ENCODE measurements around the gene MED1.
"Not testable (repeated sequence)": the region's sequence is repeated elsewhere in the genome, so short reads cannot be mapped to it uniquely, and the experiment has no call there.

Gene MED1

GRCh38 chr17:39464639-39465181 lies 13.6 kb upstream of the MED1 start:
- H3K4me1 ChIP-seq (ENCODE audit: control insufficient read depth, insufficient read depth, low read length); H3K9me3 ChIP-seq (ENCODE audit: control insufficient read depth, insufficient read depth, low read depth, low read length); H3K27ac ChIP-seq (ENCODE audit: extremely low read depth, low read depth, low read length): not testable (repeated sequence)
- ChIA-PET CTCF (interaction anchor here (0.6 to 0.7 kb wide), 6 partner anchors 13 to 734 kb away, joined by 3 to 4 read pairs (median 3); no protein-coding TSS in a partner anchor), POLR2A (interaction anchor here (0.6 to 1.3 kb wide), 6 partner anchors 12 to 795 kb away, joined by 3 to 7 read pairs (median 4); partner anchors contain the start of gene MED1)
- peak overlapping the region; percentile 78 for H3K4me3 ChIP-seq (ENCODE audit: low read depth, low read length)
- H3K36me3 ChIP-seq (ENCODE audit: control insufficient read depth in 2 of 2, insufficient read depth in 1 of 2, low read length in 2 of 2): peaks cover 18 to 42% of the 10 kb centered on the region in 2 experiments
- peak; percentile 89 for TF ChIP-seq ZNF18 (tag by site-specific recombination; IDR thresholded peaks at IDR 0.05)
- TF ChIP-seq ZSCAN5A (tag by site-specific recombination; IDR thresholded peaks at IDR 0.05): 0 out of 2 replicates have a peak, but pooled peaks have one; percentile 42
- TF ChIP-seq EGR2 (tag by site-specific recombination; IDR thresholded peaks at IDR 0.05; ENCODE audit: low read depth): 0 out of 2 replicates have a peak, but pooled peaks have one; percentile 19
- 0 out of 2 replicates have a peak, but pooled peaks have one; percentile 20 for TF ChIP-seq KLF7 (tag by site-specific recombination; IDR thresholded peaks at IDR 0.05; ENCODE audit: borderline replicate concordance)
- 0 out of 2 replicates have a peak, but pooled peaks have one; percentile 12 for TF ChIP-seq ZNF600 (tag by site-specific recombination; IDR thresholded peaks at IDR 0.05)
- TF ChIP-seq KLF1 (tag by site-specific recombination; IDR thresholded peaks at IDR 0.05): 0 out of 2 replicates have a peak, but pooled peaks have one; percentile 47
- peak; percentile 93 for TF ChIP-seq ZNF121 (tag by site-specific recombination; IDR thresholded peaks at IDR 0.05)
- TF ChIP-seq GLIS1 (tag by site-specific recombination; IDR thresholded peaks at IDR 0.05): 0 out of 2 replicates have a peak, but pooled peaks have one; percentile 27
- TF ChIP-seq ZBTB17 (tag by site-specific recombination; IDR thresholded peaks at IDR 0.05): peak; percentile 76; the same call in 1 of the 2 replicates

- CTCF ChIA-PET: interaction anchor here (0.5 to 1.7 kb wide), 9 partner anchors 10 to 613 kb away, joined by 3 to 4 read pairs (median 4); partner anchors contain the start of gene MED1
- POLR2A ChIA-PET: interaction anchor here (1.1 to 4.4 kb wide), 7 partner anchors 13 to 263 kb away, joined by 4 to 131 read pairs (median 15); partner anchors contain the start of genes FBXL20, MED1 and RPL19
- TF ChIP-seq ZNF433 (tag by site-specific recombination; IDR thresholded peaks at IDR 0.05; ENCODE audit: low read depth): no peak
- TF ChIP-seq ZSCAN16 (tag by site-specific recombination; IDR thresholded peaks at IDR 0.05): no peak
- no peak for TF ChIP-seq OSR2 (tag by site-specific recombination; IDR thresholded peaks at IDR 0.05)
- TF ChIP-seq PBX3 (CRISPR knock-in tag; IDR thresholded peaks at IDR 0.05): no peak
- TF ChIP-seq ZBTB8A (tag by site-specific recombination; IDR thresholded peaks at IDR 0.05): no peak
- TF ChIP-seq SP3 (tag by site-specific recombination; IDR thresholded peaks at IDR 0.05): no peak
- TF ChIP-seq TCF7L2 (IDR thresholded peaks at IDR 0.05; ENCODE audit: borderline replicate concordance, low read depth, low read length): peak; percentile 16; the same call in 1 of the 2 replicates
- TF ChIP-seq ZBTB17 (tag by site-specific recombination; IDR thresholded peaks at IDR 0.05): peak; percentile 30
- no peak for TF ChIP-seq ZNF518A (tag by site-specific recombination; conservative IDR thresholded peaks at IDR 0.05; ENCODE audit: low read depth)
- TF ChIP-seq ZNF549 (tag by site-specific recombination; IDR thresholded peaks at IDR 0.05): no peak
- no peak for TF ChIP-seq ZNF596 (tag by site-specific recombination; IDR thresholded peaks at IDR 0.05)
- no peak for TF ChIP-seq ZNF791 (tag by site-specific recombination; IDR thresholded peaks at IDR 0.05)
- no peak for TF ChIP-seq ZNF48 (tag by site-specific recombination; IDR thresholded peaks at IDR 0.05)
- Histone ChIP-seq H3K9me3 (ENCODE audit: control insufficient read depth, insufficient read depth, low read depth, low read length) (no peaks in the 10 kb centered on the region), H3K4me3 (ENCODE audit: low read depth, low read length) (peak overlapping the region; percentile 78), H3K4me1 (ENCODE audit: control insufficient read depth, insufficient read depth, low read length) (no peaks in the 10 kb centered on the region), H3K36me3 (ENCODE audit: control insufficient read depth in 2 of 2, insufficient read depth in 1 of 2, low read length in 2 of 2) (peaks cover 4 to 34% of the 10 kb centered on the region in 2 experiments; a peak in 2 of 3 replicates), H3K27ac (ENCODE audit: extremely low read depth, low read depth, low read length) (peak overlapping the region; percentile 91)
Measured at GRCh38 chr17:39462631-39463375, 11.7 kb upstream of the MED1 start.

Data from HEK293 (cell line).